ENCODE data around the gene IL1RN. TPM values are rescaled to one million over a fixed set of nuclear protein-coding genes. Genes with fewer than 3 reads are reported as not detected.

IL1RN gene
- total RNA-seq, 1 donor = not detected

- no peak for DNase-seq (ENCODE audit: insufficient read length, low spot score, missing footprints)
- Histone ChIP-seq H3K27me3 (ENCODE audit: insufficient read depth, low read length) (peaks cover 26% of the 10 kb centered on the region), H4K20me1 (ENCODE audit: insufficient read depth, low read length) (no peaks in the 10 kb centered on the region), H3K4me2 (ENCODE audit: insufficient read depth, low read length) (no peak overlapping the region), H3K4me1 (ENCODE audit: insufficient read depth, low read length) (peaks cover 6% of the 10 kb centered on the region), H3K36me3 (ENCODE audit: insufficient read depth, low read length) (no peaks in the 10 kb centered on the region), H3K4me3 (ENCODE audit: insufficient read depth, low read length) (no peak overlapping the region), H3K27ac (ENCODE audit: low read depth, low read length) (no peak overlapping the region), H3K9me3 (ENCODE audit: low read depth, low read length) (no peaks in the 10 kb centered on the region), H2AFZ (ENCODE audit: low read length) (no peak overlapping the region), H3K79me2 (ENCODE audit: insufficient read depth, low read length) (no peaks in the 10 kb centered on the region)
- TF ChIP-seq CTCF (IDR thresholded peaks at IDR 0.05; ENCODE audit: extremely low read depth, low read depth, low read length) = no peak
Observed at GRCh38 chr2:113120861-113121260, 6.5 kb upstream of the IL1RN start.

- Histone ChIP-seq H3K27ac (ENCODE audit: low read depth, low read length) (no peak overlapping the region), H3K9me3 (ENCODE audit: low read depth, low read length) (no peaks in the 10 kb centered on the region), H4K20me1 (ENCODE audit: insufficient read depth, low read length) (no peaks in the 10 kb centered on the region), H3K4me1 (ENCODE audit: insufficient read depth, low read length) (peaks cover 3% of the 10 kb centered on the region), H3K4me2 (ENCODE audit: insufficient read depth, low read length) (no peak overlapping the region), H3K79me2 (ENCODE audit: insufficient read depth, low read length) (no peaks in the 10 kb centered on the region), H3K4me3 (ENCODE audit: insufficient read depth, low read length) (no peak overlapping the region), H3K27me3 (ENCODE audit: insufficient read depth, low read length) (peaks cover 31% of the 10 kb centered on the region), H3K36me3 (ENCODE audit: insufficient read depth, low read length) (no peaks in the 10 kb centered on the region), H2AFZ (ENCODE audit: low read length) (no peak overlapping the region)
- no peak for DNase-seq (ENCODE audit: insufficient read length, low spot score, missing footprints)
- no peak for TF ChIP-seq CTCF (IDR thresholded peaks at IDR 0.05; ENCODE audit: extremely low read depth, low read depth, low read length)
Observed at GRCh38 chr2:113122364-113122763, 5.0 kb upstream of the IL1RN start.

GRCh38 chr2:113123726-113124125 lies 3.7 kb upstream of the IL1RN start:
- no peak overlapping the region for H2AFZ ChIP-seq (ENCODE audit: low read length)
- H3K79me2 ChIP-seq (ENCODE audit: insufficient read depth, low read length) = no peaks in the 10 kb centered on the region
- H4K20me1 ChIP-seq (ENCODE audit: insufficient read depth, low read length) = no peaks in the 10 kb centered on the region
- H3K27me3 ChIP-seq (ENCODE audit: insufficient read depth, low read length) = peaks cover 31% of the 10 kb centered on the region
- H3K4me2 ChIP-seq (ENCODE audit: insufficient read depth, low read length) = no peak overlapping the region
- peaks cover 3% of the 10 kb centered on the region for H3K4me1 ChIP-seq (ENCODE audit: insufficient read depth, low read length)
- H3K27ac ChIP-seq (ENCODE audit: low read depth, low read length) = no peak overlapping the region
- H3K36me3 ChIP-seq (ENCODE audit: insufficient read depth, low read length) = no peaks in the 10 kb centered on the region
- no peak for DNase-seq (ENCODE audit: insufficient read length, low spot score, missing footprints)
- H3K9me3 ChIP-seq (ENCODE audit: low read depth, low read length) = no peaks in the 10 kb centered on the region
- TF ChIP-seq CTCF (IDR thresholded peaks at IDR 0.05; ENCODE audit: extremely low read depth, low read depth, low read length) = no peak
- no peak overlapping the region for H3K4me3 ChIP-seq (ENCODE audit: insufficient read depth, low read length)

GRCh38 chr2:113124181-113124961 lies 3.0 kb upstream of the IL1RN start:
- Histone ChIP-seq H3K4me3 (ENCODE audit: insufficient read depth, low read length) (peak overlapping the region; percentile 36), H3K4me1 (ENCODE audit: insufficient read depth, low read length) (peaks cover 3% of the 10 kb centered on the region), H3K9me3 (ENCODE audit: low read depth, low read length) (no peaks in the 10 kb centered on the region), H3K4me2 (ENCODE audit: insufficient read depth, low read length) (peak overlapping the region; percentile 57), H4K20me1 (ENCODE audit: insufficient read depth, low read length) (no peaks in the 10 kb centered on the region), H2AFZ (ENCODE audit: low read length) (peak overlapping the region; percentile 10), H3K27ac (ENCODE audit: low read depth, low read length) (no peak overlapping the region), H3K27me3 (ENCODE audit: insufficient read depth, low read length) (peaks cover 35% of the 10 kb centered on the region), H3K36me3 (ENCODE audit: insufficient read depth, low read length) (no peaks in the 10 kb centered on the region), H3K79me2 (ENCODE audit: insufficient read depth, low read length) (no peaks in the 10 kb centered on the region)
- TF ChIP-seq CTCF (IDR thresholded peaks at IDR 0.05; ENCODE audit: extremely low read depth, low read depth, low read length) = no peak
- DNase-seq (ENCODE audit: insufficient read length, low spot score, missing footprints) = no peak
